GM18520 (cell line): ENCODE results near the gene IER5.
A peak's percentile ranks its signal among the peaks of the same experiment; 100 is the strongest.

Source experiments
- ATAC-seq: cut with Tn5 transposase; IDR thresholded peaks from one replicate; pipeline ENCODE4 v1.9.1; 2021; ENCODE audit not compliant: unreplicated experiment

The IER5 gene

GRCh38 chr1:181131255-181131941 is 42.9 kb downstream of the IER5 start:
- no peak for ATAC-seq

- ATAC-seq: no peak
Observed at GRCh38 chr1:181133441-181133951, 45.0 kb downstream of the IER5 start.

GRCh38 chr1:181133969-181134418 is 45.5 kb downstream of the IER5 start:
- no peak for ATAC-seq

GRCh38 chr1:181134543-181135436 is 46.3 kb downstream of the IER5 start:
- ATAC-seq: peak; percentile 38

GRCh38 chr1:181135437-181135731 is 46.9 kb downstream of the IER5 start:
- ATAC-seq: no peak

GRCh38 chr1:181135815-181136737 is 47.6 kb downstream of the IER5 start:
- ATAC-seq: no peak

- ATAC-seq: no peak
Observed at GRCh38 chr1:181136738-181137122, 48.2 kb downstream of the IER5 start.

GRCh38 chr1:181137217-181137743 is 48.8 kb downstream of the IER5 start:
- no peak for ATAC-seq

- ATAC-seq: no peak
Observed at GRCh38 chr1:181139631-181140061, 51.1 kb downstream of the IER5 start.

GRCh38 chr1:181140398-181140797 is 51.9 kb downstream of the IER5 start:
- ATAC-seq: no peak

GRCh38 chr1:181140891-181141290 is 52.4 kb downstream of the IER5 start:
- ATAC-seq: no peak

GRCh38 chr1:181141431-181141910 is 53.0 kb downstream of the IER5 start:
- no peak for ATAC-seq
